ENCODE data around the gene RNGTT. TPM values are rescaled to one million over a fixed set of nuclear protein-coding genes. Genes with fewer than 3 reads are reported as not detected.

The RNGTT gene
- total RNA-seq, 1 experiment from 2014 or later, result 15.2 TPM

GRCh38 chr6:88653936-88654335 is 309.5 kb downstream of the RNGTT start:
- no peak overlapping the region for H3K4me3 ChIP-seq
- intact Hi-C loops (cut with micrococcal nuclease; ENCODE audit: unreplicated experiment), result no loop called here
- H3F3A ChIP-seq (ENCODE audit: insufficient read depth, low read depth), result no peaks in the 10 kb centered on the region
- ChIA-PET POLR2A (ENCODE audit: unreplicated experiment) (no interaction called here), CTCF (no interaction called here)
- no peak overlapping the region for H3K4me2 ChIP-seq
- BruUV-seq (replicated peaks), result no TSS peak
- no peaks in the 10 kb centered on the region for H3K9me2 ChIP-seq (ENCODE audit: insufficient read depth)
- no peaks in the 10 kb centered on the region for H3K36me3 ChIP-seq (ENCODE audit: low read depth)
- no peaks in the 10 kb centered on the region for H3K27me3 ChIP-seq (ENCODE audit: insufficient read depth, low read depth)
- no peak overlapping the region for H3K27ac ChIP-seq
- H3K4me1 ChIP-seq (replicated peaks; ENCODE audit: insufficient read depth), result no peaks in the 10 kb centered on the region
- no peaks in the 10 kb centered on the region for H3K9me3 ChIP-seq (ENCODE audit: insufficient read depth, low read depth)
- H4K20me1 ChIP-seq (ENCODE audit: insufficient read depth), result no peaks in the 10 kb centered on the region
- no peak for TF ChIP-seq CTCF (conservative IDR thresholded peaks at IDR 0.05)
- TF ChIP-seq EZH2 (IDR thresholded peaks at IDR 0.05; ENCODE audit: low read depth), result no peak
- no peaks in the 10 kb centered on the region for H3K79me2 ChIP-seq (ENCODE audit: low read depth)
- H2AFZ ChIP-seq, result no peak overlapping the region
- DNase-seq, result no peak

- ChIA-PET POLR2A (ENCODE audit: unreplicated experiment) (no interaction called here), CTCF (no interaction called here)
- no peaks in the 10 kb centered on the region for H3K4me1 ChIP-seq (replicated peaks; ENCODE audit: insufficient read depth)
- DNase-seq, result no peak
- no peaks in the 10 kb centered on the region for H3K79me2 ChIP-seq (ENCODE audit: low read depth)
- intact Hi-C loops (cut with micrococcal nuclease; ENCODE audit: unreplicated experiment), result no loop called here
- no peaks in the 10 kb centered on the region for H3F3A ChIP-seq (ENCODE audit: insufficient read depth, low read depth)
- BruUV-seq (replicated peaks), result no TSS peak
- no peak overlapping the region for H3K4me2 ChIP-seq
- H3K9me2 ChIP-seq (ENCODE audit: insufficient read depth), result no peaks in the 10 kb centered on the region
- H2AFZ ChIP-seq, result no peak overlapping the region
- no peak overlapping the region for H3K4me3 ChIP-seq
- no peaks in the 10 kb centered on the region for H3K9me3 ChIP-seq (ENCODE audit: insufficient read depth, low read depth)
- TF ChIP-seq CTCF (conservative IDR thresholded peaks at IDR 0.05) (no peak), EZH2 (IDR thresholded peaks at IDR 0.05; ENCODE audit: low read depth) (no peak)
- H4K20me1 ChIP-seq (ENCODE audit: insufficient read depth), result no peaks in the 10 kb centered on the region
- no peak overlapping the region for H3K27ac ChIP-seq
- no peaks in the 10 kb centered on the region for H3K36me3 ChIP-seq (ENCODE audit: low read depth)
- no peaks in the 10 kb centered on the region for H3K27me3 ChIP-seq (ENCODE audit: insufficient read depth, low read depth)
These were observed 312.0 kb downstream of the RNGTT start for GRCh38 chr6:88651400-88651799.

GRCh38 chr6:88650979-88651378 is 312.4 kb downstream of the RNGTT start:
- CTCF ChIA-PET, result no interaction called here
- no peaks in the 10 kb centered on the region for H3K4me1 ChIP-seq (replicated peaks; ENCODE audit: insufficient read depth)
- POLR2A ChIA-PET (ENCODE audit: unreplicated experiment), result no interaction called here
- no peak overlapping the region for H3K27ac ChIP-seq
- TF ChIP-seq CTCF (conservative IDR thresholded peaks at IDR 0.05), result no peak
- TF ChIP-seq EZH2 (IDR thresholded peaks at IDR 0.05; ENCODE audit: low read depth), result no peak
- no peaks in the 10 kb centered on the region for H3F3A ChIP-seq (ENCODE audit: insufficient read depth, low read depth)
- H3K9me2 ChIP-seq (ENCODE audit: insufficient read depth), result no peaks in the 10 kb centered on the region
- no peaks in the 10 kb centered on the region for H3K9me3 ChIP-seq (ENCODE audit: insufficient read depth, low read depth)
- no TSS peak for BruUV-seq (replicated peaks)
- no peak overlapping the region for H3K4me3 ChIP-seq
- H3K27me3 ChIP-seq (ENCODE audit: insufficient read depth, low read depth), result no peaks in the 10 kb centered on the region
- H4K20me1 ChIP-seq (ENCODE audit: insufficient read depth), result no peaks in the 10 kb centered on the region
- intact Hi-C loops (cut with micrococcal nuclease; ENCODE audit: unreplicated experiment), result no loop called here
- H2AFZ ChIP-seq, result no peak overlapping the region
- DNase-seq, result no peak
- H3K4me2 ChIP-seq, result no peak overlapping the region
- no peaks in the 10 kb centered on the region for H3K36me3 ChIP-seq (ENCODE audit: low read depth)
- no peaks in the 10 kb centered on the region for H3K79me2 ChIP-seq (ENCODE audit: low read depth)
